Upper lobe of left lung (tissue), 4 donors: ENCODE results near the gene SORCS1.

Experiments
- CTCF ChIP-seq, 6 experiments: fragments of 450-650 bp in 4 of 6; fragments of 200-600 bp in 2 of 6; sonication (generic) in 2 of 6; IDR thresholded peaks; one replicate each; pipeline ENCODE4 v1.5.1; 2016 to 2019; ENCODE audit warnings: antibody characterized with exemption in 6 of 6
- POLR2A ChIP-seq, 4 donors: fragments of 450-650 bp; IDR thresholded peaks; one replicate each; pipeline ENCODE4 v1.5.1; 2016 to 2017; ENCODE audit warnings: antibody characterized with exemption in 4 of 4, mild to moderate bottlenecking in 2 of 4
- POLR2AphosphoS5 ChIP-seq, 2 donors: sonication (generic); formaldehyde crosslinking; IDR thresholded peaks; one replicate each; pipeline ENCODE4 v1.5.1; 2017; ENCODE audit warnings: antibody characterized with exemption in 2 of 2

- TF ChIP-seq CTCF (IDR thresholded peaks at IDR 0.05) (no peak), POLR2AphosphoS5 (IDR thresholded peaks at IDR 0.05) (no peak), POLR2A (IDR thresholded peaks at IDR 0.05) (no peak)
Observed at GRCh38 chr10:106567629-106568028, 596.9 kb downstream of the SORCS1 start.
